ENCODE data around the gene IZUMO1. TPM values are rescaled to one million over a fixed set of nuclear protein-coding genes. Genes with fewer than 3 reads are reported as not detected.

Gene IZUMO1
- total and polyA plus RNA-seq, 11 donors = 0.13 to 0.93 (median 0.50) TPM

GRCh38 chr19:48741129-48741999, 5.3 kb downstream of the IZUMO1 start:
- intact Hi-C loops (cut with DNase I) = no loop called here
- Histone ChIP-seq H3K4me1 (peaks cover 0 to 36% (median 16%) of the 10 kb centered on the region in 12 donors), H3K36me3 (peaks cover 0 to 6% (median 0%) of the 10 kb centered on the region in 9 donors), H3K27ac (peak overlapping the region; percentile 82 to 99 (median 90)), H3K9me3 (no peaks in the 10 kb centered on the region), H3K27me3 (peaks cover 0 to 19% (median 0%) of the 10 kb centered on the region in 9 donors), H3K4me3 (peak overlapping the region in 10 of 12 donors; percentile 60 to 95 (median 74))
- TF ChIP-seq CTCF (IDR thresholded peaks at IDR 0.05) = no peak
- peak in 1 of 2 donors; percentile 60 for TF ChIP-seq POLR2A (IDR thresholded peaks at IDR 0.05)
- ATAC-seq (peak; percentile 16 to 71 (median 32)), DNase-seq (peak; percentile 65 to 87 (median 71))
- 27 to 42% (median 32%) methylated on average over 27 to 35 of the region's 35 CpGs for WGBS, 4 donors

- peaks cover 0 to 34% (median 15%) of the 10 kb centered on the region in 12 donors for H3K4me1 ChIP-seq
- TF ChIP-seq POLR2A (IDR thresholded peaks at IDR 0.05) (peak in 1 of 2 donors; percentile 83), CTCF (IDR thresholded peaks at IDR 0.05) (no peak)
- 48 to 61% (median 50%) methylated on average over 26 to 27 of the region's 27 CpGs for WGBS, 4 donors
- DNase-seq (peak; percentile 81 to 86 (median 84)), ATAC-seq (peak; percentile 25 to 83 (median 64))
- peaks cover 0 to 6% (median 0%) of the 10 kb centered on the region in 9 donors for H3K36me3 ChIP-seq
- H3K27ac ChIP-seq = peak within 1 kb of the TSS; percentile 82 to 99 (median 90)
- peaks cover 0 to 11% (median 0%) of the 10 kb centered on the region in 9 donors for H3K27me3 ChIP-seq
- intact Hi-C loops (cut with DNase I) = no loop called here
- H3K4me3 ChIP-seq = peak within 1 kb of the TSS; percentile 30 to 95 (median 70)
- no peaks in the 10 kb centered on the region for H3K9me3 ChIP-seq
These were observed 6.3 kb downstream of the IZUMO1 start, which contains the start of gene RASIP1 for GRCh38 chr19:48740164-48740972. RASIP1 (minus strand) TSS chr19:48740610; CDS start chr19:48740282, 328 bp downstream.

GRCh38 chr19:48739404-48740163, 7.1 kb downstream of the IZUMO1 start:
- intact Hi-C loops (cut with DNase I) = loop anchor here in 8 of 10 donors (2.0 to 10.0 kb wide), 3 partner anchors 62 to 65 kb away; partner anchors contain the start of gene NTN5 (in 5 of the 8)
- ATAC-seq = no peak
- Histone ChIP-seq H3K4me1 (peaks cover 0 to 34% (median 15%) of the 10 kb centered on the region in 12 donors), H3K4me3 (peak overlapping the region; percentile 30 to 95 (median 70)), H3K36me3 (peaks cover 0 to 10% (median 0%) of the 10 kb centered on the region in 9 donors), H3K9me3 (no peaks in the 10 kb centered on the region), H3K27ac (peak overlapping the region; percentile 82 to 99 (median 90)), H3K27me3 (peaks cover 0 to 11% (median 0%) of the 10 kb centered on the region in 9 donors)
- WGBS, 4 donors = 8 to 24% (median 13%) methylated on average over 20 to 51 of the region's 51 CpGs
- peak in 3 of 5 donors; percentile 22 to 65 (median 34) for DNase-seq
- TF ChIP-seq CTCF (IDR thresholded peaks at IDR 0.05) = no peak
- TF ChIP-seq POLR2A (IDR thresholded peaks at IDR 0.05) = no peak
